ENCODE measurements around the gene UGT3A1. TPM values are rescaled to one million over a fixed set of nuclear protein-coding genes. Genes with fewer than 3 reads are reported as not detected.
A peak's percentile ranks its signal among the peaks of the same experiment; 100 is the strongest.
"Not testable (repeated sequence)": the region's sequence is repeated elsewhere in the genome, so short reads cannot be mapped to it uniquely, and the experiment has no call there.

Gene UGT3A1
- polyA plus RNA-seq (ENCODE audit: insufficient read length in 4 of 4): 100 to 1,000 TPM in 3 of 4 donors, 10 to 100 TPM in 1; 84.7 to 141 (median 125) TPM

GRCh38 chr5:35990941-35991611 is at the start of gene UGT3A1:
Gene UGT3A1 (minus strand): TSS chr5:35991390. CDS start chr5:35991240, 150 bp downstream.
- DNase-seq (ENCODE audit: low read depth in 4 of 4, low spot score in 3 of 4): peak; percentile 34 to 62 (median 58)

- no peak for DNase-seq (ENCODE audit: low read depth in 4 of 4, low spot score in 3 of 4)
Observed at GRCh38 chr5:36035696-36036095, 44.5 kb upstream of the UGT3A1 start.

- not testable (repeated sequence) for DNase-seq (ENCODE audit: low read depth in 4 of 4, low spot score in 3 of 4)
Observed at GRCh38 chr5:36034536-36035134, 43.4 kb upstream of the UGT3A1 start.

GRCh38 chr5:36033486-36033885 is 42.3 kb upstream of the UGT3A1 start:
- DNase-seq (ENCODE audit: low read depth in 4 of 4, low spot score in 3 of 4): no peak

- no peak for DNase-seq (ENCODE audit: low read depth in 4 of 4, low spot score in 3 of 4)
Observed at GRCh38 chr5:36033047-36033446, 41.9 kb upstream of the UGT3A1 start.

- no peak for DNase-seq (ENCODE audit: low read depth in 4 of 4, low spot score in 3 of 4)
Observed at GRCh38 chr5:36031223-36031622, 40.0 kb upstream of the UGT3A1 start.

GRCh38 chr5:36029914-36030313 is 38.7 kb upstream of the UGT3A1 start:
- DNase-seq (ENCODE audit: low read depth in 4 of 4, low spot score in 3 of 4): no peak

- no peak for DNase-seq (ENCODE audit: low read depth in 4 of 4, low spot score in 3 of 4)
Observed at GRCh38 chr5:36028816-36029465, 37.8 kb upstream of the UGT3A1 start.

- no peak for DNase-seq (ENCODE audit: low read depth in 4 of 4, low spot score in 3 of 4)
Observed at GRCh38 chr5:36027711-36028110, 36.5 kb upstream of the UGT3A1 start.

GRCh38 chr5:36026706-36027465 is 35.7 kb upstream of the UGT3A1 start:
- peak in 1 of 4 donors; percentile 14 for DNase-seq (ENCODE audit: low read depth in 4 of 4, low spot score in 3 of 4)

GRCh38 chr5:36022246-36022645 is 31.1 kb upstream of the UGT3A1 start:
- DNase-seq (ENCODE audit: low read depth in 4 of 4, low spot score in 3 of 4): not testable (repeated sequence)

- not testable (repeated sequence) for DNase-seq (ENCODE audit: low read depth in 4 of 4, low spot score in 3 of 4)
Observed at GRCh38 chr5:36019584-36019983, 28.4 kb upstream of the UGT3A1 start.

- no peak for DNase-seq (ENCODE audit: low read depth in 4 of 4, low spot score in 3 of 4)
Observed at GRCh38 chr5:36017622-36018021, 26.4 kb upstream of the UGT3A1 start.

GRCh38 chr5:36017004-36017403 is 25.8 kb upstream of the UGT3A1 start:
- no peak for DNase-seq (ENCODE audit: low read depth in 4 of 4, low spot score in 3 of 4)

- no peak for DNase-seq (ENCODE audit: low read depth in 4 of 4, low spot score in 3 of 4)
Observed at GRCh38 chr5:36013182-36013581, 22.0 kb upstream of the UGT3A1 start.

GRCh38 chr5:36009698-36010097 is 18.5 kb upstream of the UGT3A1 start:
- no peak for DNase-seq (ENCODE audit: low read depth in 4 of 4, low spot score in 3 of 4)

- DNase-seq (ENCODE audit: low read depth in 4 of 4, low spot score in 3 of 4): no peak
Observed at GRCh38 chr5:36007366-36007765, 16.2 kb upstream of the UGT3A1 start.

- no peak for DNase-seq (ENCODE audit: low read depth in 4 of 4, low spot score in 3 of 4)
Observed at GRCh38 chr5:36006163-36006562, 15.0 kb upstream of the UGT3A1 start.

- DNase-seq (ENCODE audit: low read depth in 4 of 4, low spot score in 3 of 4): no peak
Observed at GRCh38 chr5:36001032-36001431, 9.8 kb upstream of the UGT3A1 start.

GRCh38 chr5:35999547-35999946 is 8.4 kb upstream of the UGT3A1 start:
- no peak for DNase-seq (ENCODE audit: low read depth in 4 of 4, low spot score in 3 of 4)

- DNase-seq (ENCODE audit: low read depth in 4 of 4, low spot score in 3 of 4): no peak
Observed at GRCh38 chr5:35996076-35996475, 4.9 kb upstream of the UGT3A1 start.

Measured in right renal pelvis (tissue), 4 donors.